ENCODE measurements around the gene FAF2.
"Not testable (repeated sequence)": the region's sequence is repeated elsewhere in the genome, so short reads cannot be mapped to it uniquely, and the experiment has no call there.

FAF2 gene, protein sequence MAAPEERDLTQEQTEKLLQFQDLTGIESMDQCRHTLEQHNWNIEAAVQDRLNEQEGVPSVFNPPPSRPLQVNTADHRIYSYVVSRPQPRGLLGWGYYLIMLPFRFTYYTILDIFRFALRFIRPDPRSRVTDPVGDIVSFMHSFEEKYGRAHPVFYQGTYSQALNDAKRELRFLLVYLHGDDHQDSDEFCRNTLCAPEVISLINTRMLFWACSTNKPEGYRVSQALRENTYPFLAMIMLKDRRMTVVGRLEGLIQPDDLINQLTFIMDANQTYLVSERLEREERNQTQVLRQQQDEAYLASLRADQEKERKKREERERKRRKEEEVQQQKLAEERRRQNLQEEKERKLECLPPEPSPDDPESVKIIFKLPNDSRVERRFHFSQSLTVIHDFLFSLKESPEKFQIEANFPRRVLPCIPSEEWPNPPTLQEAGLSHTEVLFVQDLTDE

DNA sequence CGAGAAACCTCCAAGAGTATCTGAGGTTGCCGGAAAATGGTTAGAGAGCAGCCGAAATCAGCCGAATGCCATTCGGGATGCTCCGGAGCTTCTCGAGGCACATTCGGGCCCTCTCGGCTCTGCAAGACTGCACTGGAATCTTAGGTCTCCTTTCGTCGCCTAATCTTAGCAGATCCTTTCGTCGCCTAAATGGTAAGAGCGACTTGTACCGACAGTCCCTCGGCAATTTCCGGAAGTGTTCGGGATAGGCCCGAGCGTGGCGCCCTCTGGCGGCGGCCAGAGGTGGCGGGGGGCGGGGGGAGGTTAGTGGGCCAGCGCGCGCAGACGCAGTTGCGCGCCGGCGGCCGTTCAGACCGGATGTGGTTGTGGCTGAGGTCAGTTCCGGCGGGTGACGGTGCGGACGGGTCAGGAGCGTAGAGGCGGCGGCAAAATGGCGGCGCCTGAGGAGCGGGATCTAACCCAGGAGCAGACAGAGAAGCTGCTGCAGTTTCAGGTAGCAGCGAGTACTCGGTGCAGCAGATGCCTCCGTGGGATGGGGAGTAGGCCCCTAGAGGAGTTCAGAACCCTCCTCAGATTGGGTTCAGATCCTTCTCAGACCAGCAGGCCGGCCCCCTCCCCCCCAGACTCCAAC lies at the start of gene FAF2:
Gene FAF2 (plus strand): TSS at position 408 of the 631 bp plus-strand sequence. CDS start 23 bp downstream, at position 431.
- DNase-seq (ENCODE audit: low read depth, low spot score): peak; percentile 99

DNA sequence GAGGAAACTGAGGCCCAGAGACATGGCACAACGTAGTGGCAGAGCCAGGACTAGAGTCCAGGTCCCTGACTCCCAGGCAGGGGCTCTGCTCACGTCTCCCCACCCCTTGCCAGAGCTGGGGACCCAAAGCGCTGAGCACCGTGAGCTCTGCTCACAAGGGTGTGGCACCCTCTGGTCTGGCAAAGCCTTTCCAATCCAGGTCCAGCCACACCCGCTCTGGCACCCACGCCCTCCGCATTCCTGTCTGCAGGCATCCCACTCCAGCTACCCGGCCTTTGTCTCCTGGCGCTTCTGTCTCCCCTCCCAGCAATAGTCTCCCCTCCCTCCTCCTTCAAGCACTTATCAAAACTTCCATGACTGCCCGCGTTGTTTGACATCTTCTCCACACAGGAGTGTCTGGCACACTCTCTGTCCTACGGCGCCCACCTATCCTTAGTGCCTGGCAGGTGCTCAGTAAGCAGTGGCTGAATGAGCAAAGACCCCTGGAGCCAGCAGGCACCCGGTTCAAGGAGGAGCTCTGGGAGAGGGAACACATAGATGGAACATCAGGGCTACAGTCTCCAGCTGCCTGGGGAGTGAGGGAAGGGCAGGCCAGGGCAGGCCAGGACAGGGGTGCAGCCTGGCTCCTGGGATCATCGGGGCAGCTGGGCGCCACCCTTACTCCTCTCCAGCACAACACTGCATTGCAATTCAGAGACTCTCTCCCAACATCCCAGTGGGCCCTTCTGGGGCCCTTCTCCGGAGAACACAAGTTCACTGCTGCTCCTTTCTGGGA lies 47.6 kb upstream of the FAF2 start:
- no peak for DNase-seq (ENCODE audit: low read depth, low spot score)

DNA sequence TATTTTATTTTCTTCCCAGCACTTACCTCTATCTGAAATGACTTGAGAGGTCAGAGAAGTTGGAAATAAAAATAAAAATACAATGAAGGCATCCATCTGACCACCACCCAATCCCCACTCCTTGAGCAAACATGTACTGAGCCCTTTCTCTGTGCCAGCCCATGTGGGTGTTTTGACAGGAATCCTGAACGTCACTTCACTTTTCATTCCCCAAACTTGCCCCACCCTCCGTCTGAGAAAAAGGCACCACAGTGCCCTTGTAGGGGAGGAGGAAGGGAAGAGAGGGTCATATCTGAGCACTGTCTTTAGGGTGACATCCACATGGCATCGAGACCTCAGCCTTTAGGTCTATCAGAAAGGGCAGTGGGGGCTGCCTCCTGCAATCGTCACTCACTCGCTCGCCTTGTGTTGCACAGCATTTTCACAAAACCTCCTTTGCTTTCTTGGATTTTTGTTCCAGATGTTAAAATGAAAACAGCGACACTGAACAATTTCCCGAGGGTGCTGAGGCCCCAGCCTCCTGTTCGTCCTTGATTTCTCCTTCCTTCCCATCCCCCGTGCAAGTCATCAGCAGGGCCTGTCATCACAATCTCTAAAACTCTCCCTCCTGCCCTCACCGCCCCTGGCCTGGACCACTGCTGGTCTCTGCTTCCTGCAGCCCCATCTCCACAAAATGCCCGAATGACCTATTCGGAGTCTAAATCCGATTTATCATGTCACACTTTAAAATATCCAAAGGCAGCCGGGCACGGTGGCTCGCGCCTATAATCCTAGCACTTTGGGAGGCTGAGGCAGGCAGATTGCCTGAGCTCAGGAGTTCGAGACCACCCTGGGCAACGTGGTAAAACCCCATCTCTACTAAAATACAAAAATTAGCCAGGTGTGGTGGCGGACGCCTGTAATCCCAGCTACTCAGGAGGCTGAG lies 46.6 kb upstream of the FAF2 start:
- no peak for DNase-seq (ENCODE audit: low read depth, low spot score)

DNA sequence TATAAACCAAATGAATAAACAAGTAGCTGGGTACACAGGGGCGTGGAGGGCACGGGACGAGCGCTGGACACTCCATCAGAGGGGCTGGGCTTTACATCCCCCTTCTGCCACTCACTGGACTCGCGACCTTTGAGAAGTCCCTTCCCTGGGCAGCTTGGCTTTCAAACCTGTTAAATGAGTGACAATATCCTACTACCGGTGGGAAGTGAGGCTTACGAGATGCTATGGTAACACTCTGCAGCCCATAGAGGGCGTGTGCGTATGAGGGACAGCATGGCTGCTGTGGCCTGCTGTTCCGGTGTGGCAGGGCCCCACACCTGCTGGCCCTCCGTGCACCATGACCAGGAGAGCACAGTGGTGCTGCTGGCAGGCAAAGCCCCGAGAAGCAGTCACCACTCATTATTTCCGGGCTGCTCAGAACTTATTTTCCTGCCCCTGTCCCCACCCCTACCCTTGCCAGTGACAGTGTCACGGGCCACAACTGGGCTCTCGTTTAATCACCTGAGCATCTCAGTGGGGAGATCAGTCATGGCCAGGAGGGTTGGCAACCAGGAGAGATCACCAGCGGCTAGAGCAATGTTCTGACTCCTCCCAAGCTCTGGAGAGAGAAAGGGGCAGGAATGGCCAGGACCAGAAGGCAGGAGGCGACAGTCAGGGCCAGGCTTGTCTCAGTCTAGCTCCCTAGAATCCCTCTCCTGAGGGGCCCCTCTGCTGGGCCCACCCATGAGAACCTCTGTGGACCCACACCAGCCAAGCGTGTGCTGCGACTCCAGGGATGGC lies 42.3 kb upstream of the FAF2 start:
- DNase-seq (ENCODE audit: low read depth, low spot score): no peak

DNA sequence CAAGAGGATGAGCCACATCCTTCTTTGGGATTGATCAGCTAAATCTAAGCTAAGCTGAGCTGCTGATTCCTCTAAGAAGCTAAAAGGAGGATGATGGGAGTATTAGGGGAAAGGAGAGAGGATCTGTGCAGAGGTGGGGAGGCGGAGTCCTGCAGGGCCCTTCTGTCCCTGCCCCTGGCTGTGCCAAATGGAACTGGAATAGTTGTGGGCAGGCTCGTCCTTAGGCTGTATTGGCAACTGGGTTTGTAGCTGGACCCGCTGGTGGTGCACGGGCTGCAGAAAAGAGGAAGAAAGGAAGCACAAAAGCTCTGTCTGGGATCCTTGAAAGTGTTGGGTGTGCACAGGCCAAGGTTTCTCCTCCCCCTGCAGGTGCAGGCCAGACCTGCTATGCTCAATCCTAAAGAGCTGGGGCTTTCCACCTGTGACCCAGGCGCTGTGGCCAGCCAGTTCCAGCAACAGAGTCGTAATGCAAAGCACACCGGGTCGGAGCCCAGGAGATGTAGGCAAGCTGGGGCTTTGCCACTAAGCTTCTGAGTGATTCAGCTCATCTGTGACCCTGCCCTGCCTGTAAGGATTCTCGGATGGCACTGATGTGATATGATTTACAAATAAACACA lies 41.6 kb upstream of the FAF2 start:
- no peak for DNase-seq (ENCODE audit: low read depth, low spot score)

DNA sequence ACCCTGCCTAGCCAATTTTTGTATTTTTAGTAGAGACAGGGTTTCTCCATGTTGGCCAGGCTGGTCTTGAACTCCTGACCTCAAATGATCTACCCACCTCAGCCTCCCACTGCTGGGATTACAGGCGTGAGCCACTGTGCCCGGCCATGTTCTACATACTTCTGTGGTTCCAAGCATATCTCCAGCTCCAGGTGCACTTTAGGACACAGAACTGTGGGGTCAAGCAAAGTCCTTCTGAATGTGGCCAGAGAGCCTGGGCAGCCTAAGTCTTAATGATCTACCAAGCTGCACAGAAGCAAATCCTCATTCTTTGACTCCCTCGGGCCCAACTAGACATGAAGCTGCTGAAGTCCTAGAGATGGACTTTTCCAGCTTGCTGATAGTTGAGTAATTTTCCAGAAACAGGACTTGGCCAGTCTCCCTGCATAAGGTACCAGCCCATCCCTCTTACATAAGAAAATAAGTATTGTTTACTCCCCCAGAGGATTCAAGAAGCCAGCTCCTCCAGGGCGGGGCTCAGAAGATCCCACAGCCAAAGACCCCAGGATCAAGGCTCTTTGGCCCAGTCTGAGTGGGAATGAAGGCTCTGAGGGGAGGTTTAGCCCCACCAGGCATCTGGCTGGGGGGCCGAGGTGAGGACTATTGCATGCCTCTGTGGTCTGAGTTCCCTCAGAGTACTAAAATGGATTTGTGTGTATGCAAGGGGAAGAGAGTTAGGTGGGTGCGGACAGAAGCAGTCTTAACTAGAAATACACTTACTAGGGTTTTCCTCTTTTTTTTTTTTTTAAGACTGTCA lies 40.5 kb upstream of the FAF2 start:
- DNase-seq (ENCODE audit: low read depth, low spot score): no peak

DNA sequence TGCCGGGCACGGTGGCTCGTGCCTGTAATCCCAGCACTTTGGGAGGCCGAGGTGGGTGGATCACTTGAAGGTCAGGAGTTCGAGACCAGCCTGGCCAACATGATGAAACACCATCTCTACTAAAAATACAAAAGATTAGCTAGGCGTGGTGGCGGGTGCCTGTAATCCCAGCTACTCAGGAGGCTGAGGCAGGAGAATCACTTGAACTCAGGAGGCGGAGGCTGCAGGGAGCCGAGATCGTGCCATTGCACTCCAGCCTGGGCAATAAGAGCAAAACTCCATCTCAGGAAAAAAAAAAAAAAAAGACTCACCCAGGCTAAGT lies 40.0 kb upstream of the FAF2 start:
- not testable (repeated sequence) for DNase-seq (ENCODE audit: low read depth, low spot score)

DNA sequence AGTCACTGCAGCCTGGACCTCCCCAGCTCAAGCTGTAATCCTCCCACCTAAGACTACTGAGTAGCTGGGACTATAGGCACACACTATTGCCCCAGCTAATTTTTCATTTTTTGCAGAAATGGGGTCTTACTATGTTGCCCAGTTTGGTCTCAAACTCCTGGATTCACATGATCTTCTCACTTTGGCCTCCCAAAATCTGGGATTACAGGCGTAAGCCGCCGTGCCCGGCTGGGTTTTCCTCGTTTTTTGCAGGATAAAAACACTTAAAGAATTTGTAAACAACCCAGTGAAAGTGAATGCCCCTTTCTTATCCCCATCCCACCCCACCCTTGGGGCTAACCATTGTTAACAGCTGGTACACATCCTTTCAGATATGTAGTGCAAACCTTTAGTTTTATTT lies 39.6 kb upstream of the FAF2 start:
- DNase-seq (ENCODE audit: low read depth, low spot score): no peak

DNA sequence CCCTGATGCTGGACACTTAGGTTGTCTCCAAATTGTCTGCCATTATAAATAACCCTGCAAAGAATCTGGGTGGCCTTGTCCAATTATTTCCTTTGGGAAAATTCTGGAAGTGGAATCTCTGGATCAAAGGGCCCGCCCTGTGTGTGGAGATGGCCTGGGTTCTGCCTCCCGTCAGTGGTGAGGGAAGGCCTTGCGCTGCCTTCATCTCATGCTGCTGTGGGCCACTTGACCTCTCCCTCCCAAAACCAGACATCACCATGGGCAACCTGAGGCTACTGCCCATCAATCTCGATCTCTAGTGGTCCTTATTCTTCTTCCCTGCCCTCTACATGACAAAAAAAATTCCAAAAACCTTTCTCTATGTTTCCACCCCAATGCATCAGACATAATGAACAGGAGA lies 38.4 kb upstream of the FAF2 start:
- no peak for DNase-seq (ENCODE audit: low read depth, low spot score)

DNA sequence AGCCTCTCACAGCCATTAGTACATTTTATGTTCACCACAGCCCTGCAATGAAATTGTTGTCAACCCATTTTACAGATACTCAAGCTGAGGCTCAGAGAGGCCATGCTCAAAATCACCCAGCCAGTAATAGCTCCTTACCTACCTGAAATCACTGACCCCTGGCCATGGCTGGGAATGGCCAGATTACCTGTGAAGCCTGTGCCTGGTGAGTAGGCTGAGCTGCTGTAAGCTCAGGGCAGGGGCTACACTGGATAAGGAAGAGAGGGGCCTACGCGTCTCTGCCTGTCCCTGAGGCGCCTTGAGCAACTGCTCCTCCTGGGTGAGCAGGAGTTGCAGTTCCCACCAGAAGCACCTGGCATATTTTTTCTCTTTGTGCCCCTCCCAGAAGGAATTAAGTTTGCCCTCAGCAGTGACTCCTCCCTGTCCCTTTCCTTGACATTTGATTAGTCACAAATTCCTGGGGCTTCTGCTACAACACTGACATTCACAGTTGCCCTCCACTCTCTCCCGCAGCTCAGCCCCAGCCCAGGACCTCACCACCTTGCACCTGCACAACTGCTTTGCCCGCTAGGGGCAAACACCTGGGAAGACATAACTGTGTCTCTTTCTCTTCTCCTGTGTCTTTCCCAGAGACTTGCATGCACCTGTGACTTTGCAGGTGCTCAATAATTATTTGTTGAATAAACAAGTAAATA lies 37.6 kb upstream of the FAF2 start:
- no peak for DNase-seq (ENCODE audit: low read depth, low spot score)

DNA sequence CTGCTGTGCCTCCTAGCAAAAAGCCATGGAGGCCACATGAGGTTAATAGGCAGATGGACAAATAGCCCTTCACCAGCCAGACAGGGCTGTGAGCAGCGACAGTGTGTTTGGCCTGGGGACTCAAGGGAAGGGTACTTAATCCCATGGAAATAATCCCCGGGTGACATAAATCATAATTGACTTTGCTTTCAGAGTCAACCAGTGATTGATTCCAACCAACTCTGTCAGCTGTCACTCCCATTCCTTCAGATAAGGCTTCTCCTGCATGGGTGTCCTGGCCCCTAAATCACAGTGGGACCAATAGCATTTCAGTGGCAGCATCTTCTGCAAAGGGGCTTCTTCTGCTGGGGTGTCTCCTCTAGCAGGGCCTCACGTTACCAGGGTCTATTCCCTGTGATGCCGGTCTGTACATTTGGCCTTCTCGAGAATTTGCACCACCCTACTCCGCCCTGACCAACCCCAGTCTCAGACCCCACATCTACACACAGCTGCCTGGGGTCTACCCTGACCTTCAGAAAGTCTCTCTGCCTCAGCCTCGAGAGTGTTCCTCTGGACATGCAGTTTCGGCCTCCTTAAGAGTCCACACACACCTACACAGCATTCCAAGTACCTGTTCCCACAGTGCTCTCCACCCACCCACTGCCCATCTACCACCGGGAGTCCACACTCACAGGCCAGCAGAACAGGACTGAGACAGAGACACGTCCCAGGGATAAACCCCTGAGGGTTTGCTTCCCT lies 35.5 kb upstream of the FAF2 start:
- DNase-seq (ENCODE audit: low read depth, low spot score): no peak

DNA sequence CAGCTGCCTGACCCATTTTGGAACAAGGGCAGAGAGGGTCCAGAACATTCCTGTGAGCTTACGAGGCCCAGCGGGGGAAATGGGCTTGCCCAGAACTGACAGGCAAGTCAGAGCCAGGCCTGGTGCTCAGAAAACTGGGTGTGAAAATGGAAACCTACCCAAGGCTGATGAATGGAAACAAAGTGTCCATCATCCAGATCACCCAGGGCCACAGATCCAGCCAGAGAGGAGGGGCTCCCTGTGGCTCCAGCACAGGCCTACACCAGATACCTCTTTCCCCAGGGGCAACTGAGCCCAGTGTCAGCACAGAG lies 35.0 kb upstream of the FAF2 start:
- DNase-seq (ENCODE audit: low read depth, low spot score): peak; percentile 28

DNA sequence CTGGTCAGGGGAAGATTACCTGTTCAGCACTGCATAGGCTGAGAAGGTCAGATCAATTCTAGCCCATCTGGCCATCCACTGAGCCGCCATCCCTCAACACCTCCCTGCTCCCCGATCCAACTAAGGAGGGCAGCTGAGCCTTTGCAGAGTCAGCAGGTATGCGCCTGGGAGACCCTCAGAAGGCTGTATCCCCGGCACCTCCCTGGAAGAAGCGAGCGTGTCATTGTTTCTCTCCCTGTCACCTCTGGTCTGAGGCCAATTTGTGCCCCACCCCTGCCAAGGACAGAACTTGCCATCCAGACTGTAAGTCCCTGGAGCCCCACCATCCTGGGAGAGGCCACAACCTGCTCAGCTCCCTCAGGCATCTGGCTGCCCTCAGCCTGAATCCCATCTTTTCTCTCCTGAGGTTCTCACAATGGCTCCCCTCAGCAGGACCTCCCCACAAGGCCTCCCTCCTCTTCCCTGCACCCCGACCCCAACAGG lies 34.4 kb upstream of the FAF2 start:
- DNase-seq (ENCODE audit: low read depth, low spot score): no peak

DNA sequence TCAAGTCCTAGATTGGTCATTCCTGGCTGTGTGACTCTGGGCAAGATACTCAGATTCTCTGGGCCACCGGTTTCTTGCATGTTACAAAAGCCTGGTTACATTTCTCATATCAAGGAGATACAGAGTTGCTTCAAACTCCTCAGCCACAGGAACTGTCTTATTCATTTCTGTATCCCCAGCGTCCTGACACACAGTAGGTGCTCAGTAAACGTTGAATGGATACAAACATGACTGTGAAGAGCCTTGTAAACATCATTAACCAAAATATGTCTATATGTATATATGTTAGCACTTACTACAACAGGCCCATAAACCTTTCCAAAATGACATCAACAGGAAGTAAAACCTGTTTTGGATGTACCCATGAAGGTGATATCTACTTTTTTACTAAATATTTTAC lies 33.5 kb upstream of the FAF2 start:
- no peak for DNase-seq (ENCODE audit: low read depth, low spot score)

DNA sequence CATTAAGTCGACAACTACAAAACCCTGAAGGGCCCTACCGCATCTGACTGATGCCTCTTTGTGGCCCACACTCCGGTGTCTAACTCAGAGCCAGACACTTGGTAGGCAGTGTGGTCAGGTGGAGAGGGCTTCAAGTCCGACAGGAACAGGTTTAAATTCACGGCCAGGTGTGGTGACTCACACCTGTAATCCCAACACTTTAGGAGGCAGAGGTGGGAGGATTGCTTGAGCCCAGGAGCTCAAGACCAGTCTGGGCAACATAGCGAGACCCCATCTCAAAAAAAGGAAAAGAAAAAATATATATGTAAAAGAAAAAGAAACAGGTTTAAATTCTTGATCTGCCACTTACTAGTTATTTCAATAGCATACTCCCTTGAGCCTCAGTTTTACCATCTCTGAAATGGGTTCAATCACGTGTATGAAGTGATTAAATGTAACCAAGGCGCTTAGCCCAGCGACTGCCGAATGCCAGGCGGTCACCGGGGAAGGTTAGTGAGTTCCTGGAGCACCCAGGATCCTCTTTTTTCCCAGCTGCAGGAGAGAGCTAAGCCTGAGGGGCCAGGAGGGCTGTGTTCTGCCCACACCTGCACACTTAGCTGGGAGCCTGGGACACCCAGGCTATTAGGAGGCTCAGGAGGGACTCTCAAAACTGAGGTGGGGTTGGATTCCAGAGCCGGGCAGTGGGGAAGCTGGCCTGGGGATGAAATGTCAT lies 32.8 kb upstream of the FAF2 start:
- DNase-seq (ENCODE audit: low read depth, low spot score): no peak

DNA sequence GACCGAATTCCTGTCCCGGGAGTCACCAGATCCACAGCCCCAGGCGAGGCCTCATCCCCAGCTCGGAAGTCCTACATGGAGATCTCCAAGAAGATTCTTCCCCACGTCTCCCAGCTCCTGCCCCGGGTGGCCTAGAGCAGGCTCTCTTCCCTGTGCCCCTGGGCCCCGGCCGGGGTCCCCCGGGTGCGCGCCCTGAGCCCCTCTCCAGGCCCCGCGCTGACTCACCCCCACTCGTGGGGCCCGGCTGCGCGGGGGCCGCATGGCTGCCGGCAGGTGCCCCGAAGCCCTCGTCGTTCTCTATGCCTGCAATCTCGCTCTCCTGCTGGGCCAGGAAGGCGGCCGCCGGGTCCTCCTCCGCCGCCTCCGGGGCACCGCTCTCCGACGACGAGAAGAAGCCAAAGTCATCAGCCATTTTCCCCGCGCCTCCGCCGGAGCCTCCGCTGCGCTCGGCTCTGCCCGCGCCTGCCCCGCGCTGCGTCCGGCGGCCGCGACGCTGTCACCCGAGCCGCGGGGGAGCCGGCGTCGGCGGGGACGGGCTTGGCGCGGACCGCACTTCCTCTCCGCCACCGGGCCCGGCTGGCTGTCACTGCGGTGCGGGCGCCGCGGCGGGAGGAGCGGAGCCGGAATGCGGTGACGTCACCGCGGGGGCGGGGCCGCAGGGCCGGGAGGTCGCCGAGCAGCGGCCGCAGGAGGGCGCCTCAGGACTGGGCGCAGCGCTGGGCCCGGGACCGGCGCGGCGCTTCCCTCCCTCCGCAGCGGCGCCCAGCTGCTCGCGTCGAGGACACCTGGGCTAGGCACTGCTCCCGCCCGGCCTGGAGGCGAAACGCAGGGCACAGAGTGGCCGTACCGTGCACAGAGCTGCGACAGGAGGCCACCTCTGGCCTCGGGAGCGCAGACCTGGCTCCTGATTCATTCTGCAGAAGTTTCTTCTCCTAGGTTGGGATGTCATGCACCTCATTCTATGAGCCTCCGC lies 31.9 kb upstream of the FAF2 start, which contains the start of gene CLTB:
Gene CLTB (minus strand): TSS at position 588 of the 973 bp plus-strand sequence. CDS start 176 bp downstream, at position 412.
- DNase-seq (ENCODE audit: low read depth, low spot score): peak; percentile 51
